Measurements from ENCODE around the gene PDK1.
"Not testable (repeated sequence)": the region's sequence is repeated elsewhere in the genome, so short reads cannot be mapped to it uniquely, and the experiment has no call there.

- not testable (repeated sequence) for TF ChIP-seq CTCF (conservative IDR thresholded peaks at IDR 0.05; ENCODE audit: low read depth, low read length); EZH2 (IDR thresholded peaks at IDR 0.05; ENCODE audit: borderline replicate concordance, low read depth, low read length, poor library complexity, severe bottlenecking)
Measured at GRCh38 chr2:172587231-172587630, 31.3 kb downstream of the PDK1 start.

Data from A673 (cell line).